Body of pancreas (tissue), 4 donors: ENCODE results near the gene CNTRL. TPM values are rescaled to one million over a fixed set of nuclear protein-coding genes. Genes with fewer than 3 reads are reported as not detected.

Source experiments
- ATAC-seq: fragments of 150-250 bp; one replicate; pipeline ENCODE4 v1.9.1; 2016
- DNase-seq, 4 donors: peaks; one replicate each; pipeline ENCODE4 v3.0.0-alpha.2; 2019
- H3K27ac ChIP-seq, 4 donors: fragments of 200-600 bp; sonication (generic); 1 replicate in 3 of 4; 2 replicates in 1 of 4; pipeline versions ENCODE4 v1.5.1 to v1.6.1; 2016 to 2019; ENCODE audit warnings: mild to moderate bottlenecking in 1 of 4, mixed read lengths in 1 of 4, moderate library complexity in 1 of 4
- H3K27me3 ChIP-seq, 2 donors: fragments of 200-600 bp; sonication (generic); one replicate each; pipeline ENCODE4 v1.6.0; 2016; ENCODE audit warnings: mild to moderate bottlenecking in 1 of 2
- H3K36me3 ChIP-seq, 2 donors: fragments of 200-600 bp; sonication (generic); replicated peaks in 1 of 2; 2 replicates each; pipeline ENCODE4 v1.5.1; 2016; ENCODE audit warnings: low read depth in 2 of 2; ENCODE audit not compliant: insufficient read depth in 1 of 2
- H3K4me1 ChIP-seq: fragments of 200-600 bp; sonication (generic); one replicate; pipeline ENCODE4 v1.6.0; 2016
- H3K4me3 ChIP-seq, 2 donors: fragments of 200-600 bp; sonication (generic); 1 replicate in 1 of 2; 2 replicates in 1 of 2; pipeline ENCODE4 v1.5.1; 2016 to 2019
- H3K9me3 ChIP-seq, 3 donors: fragments of 200-600 bp; sonication (generic); 1 replicate in 2 of 3; 2 replicates in 1 of 3; pipeline ENCODE4 v1.5.1; 2016
- POLR2A ChIP-seq, 3 donors: fragments of 450-650 bp; IDR thresholded peaks; one replicate each; pipeline ENCODE4 v1.6.1; 2016; ENCODE audit warnings: antibody characterized with exemption in 3 of 3, mild to moderate bottlenecking in 2 of 3
- WGBS, 2 donors: methylation state at CpG; one replicate each; pipeline ENCODE4 v1.1.5; 2017; 5-methylcytosine and 5-hydroxymethylcytosine counted together
- intact Hi-C: fragments of 100-400 bp; cut with DNase I; formaldehyde crosslinking; loops from one replicate; pipeline ENCODE4 v1.15.1; 2023
- total RNA-seq, 2 donors: library from RNA; depleted of rRNA; stranded (reverse); fragments of >200 nt; gene quantifications; one replicate each; pipeline ENCODE4 v1.1.0, GENCODE V29; 2016
- TF ChIP-seq, protein P1 (sequence below), 7 experiments: fragments of 450-650 bp in 4 of 7; fragments of 200-600 bp in 3 of 7; sonication (generic) in 3 of 7; IDR thresholded peaks; one replicate each; pipeline ENCODE4 v1.5.1; 2016 to 2019; ENCODE audit warnings: antibody characterized with exemption in 7 of 7

Gene CNTRL
- total RNA-seq, 2 donors from 2014 or later = 16.1 to 20.8 TPM

DNA sequence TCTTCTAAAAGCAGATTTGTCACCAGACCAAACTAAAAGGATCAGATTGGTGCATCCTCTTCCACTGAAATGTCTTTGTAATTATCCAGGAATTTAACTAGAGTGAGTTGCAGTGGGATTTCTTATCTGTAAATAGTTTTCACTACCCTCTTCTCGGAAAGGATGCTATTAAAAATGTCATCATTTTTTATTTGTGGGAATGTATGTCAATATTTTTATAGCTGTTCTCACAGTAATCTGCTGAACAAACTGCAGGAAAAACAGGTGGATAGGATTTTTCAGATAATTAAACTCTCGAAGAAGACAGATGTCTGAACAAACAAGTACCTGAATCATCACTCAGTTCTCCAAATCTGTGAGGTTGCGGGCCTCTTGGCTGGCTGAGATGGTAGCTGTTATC is 64.2 kb downstream of the CNTRL start:
- peaks cover 0 to 11% of the 10 kb centered on the region in 2 donors for H3K36me3 ChIP-seq
- no peak overlapping the region for H3K27ac ChIP-seq
- H3K27me3 ChIP-seq = no peaks in the 10 kb centered on the region
- H3K4me3 ChIP-seq = no peak overlapping the region
- H3K9me3 ChIP-seq = no peaks in the 10 kb centered on the region
- TF ChIP-seq, protein P1, sequence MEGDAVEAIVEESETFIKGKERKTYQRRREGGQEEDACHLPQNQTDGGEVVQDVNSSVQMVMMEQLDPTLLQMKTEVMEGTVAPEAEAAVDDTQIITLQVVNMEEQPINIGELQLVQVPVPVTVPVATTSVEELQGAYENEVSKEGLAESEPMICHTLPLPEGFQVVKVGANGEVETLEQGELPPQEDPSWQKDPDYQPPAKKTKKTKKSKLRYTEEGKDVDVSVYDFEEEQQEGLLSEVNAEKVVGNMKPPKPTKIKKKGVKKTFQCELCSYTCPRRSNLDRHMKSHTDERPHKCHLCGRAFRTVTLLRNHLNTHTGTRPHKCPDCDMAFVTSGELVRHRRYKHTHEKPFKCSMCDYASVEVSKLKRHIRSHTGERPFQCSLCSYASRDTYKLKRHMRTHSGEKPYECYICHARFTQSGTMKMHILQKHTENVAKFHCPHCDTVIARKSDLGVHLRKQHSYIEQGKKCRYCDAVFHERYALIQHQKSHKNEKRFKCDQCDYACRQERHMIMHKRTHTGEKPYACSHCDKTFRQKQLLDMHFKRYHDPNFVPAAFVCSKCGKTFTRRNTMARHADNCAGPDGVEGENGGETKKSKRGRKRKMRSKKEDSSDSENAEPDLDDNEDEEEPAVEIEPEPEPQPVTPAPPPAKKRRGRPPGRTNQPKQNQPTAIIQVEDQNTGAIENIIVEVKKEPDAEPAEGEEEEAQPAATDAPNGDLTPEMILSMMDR (IDR thresholded peaks at IDR 0.05) = no peak
- no peak for TF ChIP-seq POLR2A (IDR thresholded peaks at IDR 0.05)
- intact Hi-C loops = no loop called here
- DNase-seq (no peak), ATAC-seq (no peak)
- no peaks in the 10 kb centered on the region for H3K4me1 ChIP-seq
- 71 to 76% methylated on average over 3 of the region's 3 CpGs for WGBS, 2 donors

DNA sequence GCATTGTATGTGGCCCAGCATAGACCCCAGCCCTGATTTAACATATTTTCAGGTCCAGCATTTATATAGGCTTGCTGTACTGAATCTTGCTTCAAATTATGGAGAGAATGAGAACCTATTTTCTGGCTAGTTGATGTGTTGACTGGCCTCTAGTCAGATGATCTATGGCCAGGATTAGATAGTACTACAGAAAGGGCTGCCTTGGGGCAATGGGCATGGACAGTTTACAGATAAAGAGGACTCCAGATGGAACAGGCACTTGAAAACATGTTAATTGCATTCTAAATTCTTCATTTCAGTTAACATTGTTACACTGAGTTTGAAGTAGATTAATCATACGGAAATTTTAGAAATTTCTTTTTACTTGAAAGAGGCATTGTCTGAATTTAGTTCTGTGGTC is 65.4 kb downstream of the CNTRL start:
- H3K36me3 ChIP-seq = peaks cover 0 to 14% of the 10 kb centered on the region in 2 donors
- ATAC-seq = no peak
- 91 to 97% methylated on average over 1 of the region's 1 CpG for WGBS, 2 donors
- no peak overlapping the region for H3K4me3 ChIP-seq
- DNase-seq = no peak
- H3K4me1 ChIP-seq = no peaks in the 10 kb centered on the region
- intact Hi-C loops = no loop called here
- no peaks in the 10 kb centered on the region for H3K9me3 ChIP-seq
- no peak for TF ChIP-seq POLR2A (IDR thresholded peaks at IDR 0.05)
- TF ChIP-seq, protein P1 (IDR thresholded peaks at IDR 0.05) = no peak
- no peak overlapping the region for H3K27ac ChIP-seq
- no peaks in the 10 kb centered on the region for H3K27me3 ChIP-seq

DNA sequence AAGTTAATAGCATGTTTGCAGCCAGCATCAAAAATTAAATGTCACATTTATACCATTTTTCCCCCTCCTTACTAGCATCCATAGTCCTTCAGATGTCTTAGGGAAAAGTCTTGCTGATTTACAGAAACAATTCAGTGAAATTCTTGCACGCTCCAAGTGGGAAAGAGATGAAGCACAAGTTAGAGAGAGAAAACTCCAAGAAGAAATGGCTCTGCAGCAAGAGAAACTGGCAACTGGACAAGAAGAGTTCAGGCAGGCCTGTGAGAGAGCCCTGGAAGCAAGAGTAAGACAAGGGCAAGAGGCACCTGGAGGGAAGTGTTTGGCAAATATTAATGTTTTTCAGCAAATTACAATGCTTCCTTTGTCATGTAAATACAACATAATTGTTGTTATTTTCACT is 66.6 kb downstream of the CNTRL start:
- WGBS, 2 donors = 78 to 89% methylated on average over 1 of the region's 1 CpG
- ATAC-seq (peak; percentile 12), DNase-seq (no peak)
- Histone ChIP-seq H3K27ac (peak overlapping the region in 2 of 4 donors; percentile 26 to 47), H3K9me3 (no peaks in the 10 kb centered on the region), H3K4me3 (no peak overlapping the region), H3K36me3 (peaks cover 0 to 14% of the 10 kb centered on the region in 2 donors), H3K27me3 (no peaks in the 10 kb centered on the region), H3K4me1 (no peaks in the 10 kb centered on the region)
- intact Hi-C loops = no loop called here
- TF ChIP-seq, protein P1 (IDR thresholded peaks at IDR 0.05) = no peak
- TF ChIP-seq POLR2A (IDR thresholded peaks at IDR 0.05) = no peak

GRCh38 chr9:121141706-121142105 is 67.0 kb downstream of the CNTRL start:
- 45 to 65% methylated on average over 1 of the region's 1 CpG for WGBS, 2 donors
- H3K27ac ChIP-seq = peak overlapping the region in 2 of 4 donors; percentile 26 to 47
- no peak for DNase-seq
- no peak overlapping the region for H3K4me3 ChIP-seq
- peaks cover 0 to 14% of the 10 kb centered on the region in 2 donors for H3K36me3 ChIP-seq
- no peaks in the 10 kb centered on the region for H3K9me3 ChIP-seq
- H3K27me3 ChIP-seq = no peaks in the 10 kb centered on the region
- intact Hi-C loops = no loop called here
- peak; percentile 48 for ATAC-seq
- no peaks in the 10 kb centered on the region for H3K4me1 ChIP-seq
- no peak for TF ChIP-seq POLR2A (IDR thresholded peaks at IDR 0.05)
- TF ChIP-seq, protein P1 (IDR thresholded peaks at IDR 0.05) = no peak

DNA sequence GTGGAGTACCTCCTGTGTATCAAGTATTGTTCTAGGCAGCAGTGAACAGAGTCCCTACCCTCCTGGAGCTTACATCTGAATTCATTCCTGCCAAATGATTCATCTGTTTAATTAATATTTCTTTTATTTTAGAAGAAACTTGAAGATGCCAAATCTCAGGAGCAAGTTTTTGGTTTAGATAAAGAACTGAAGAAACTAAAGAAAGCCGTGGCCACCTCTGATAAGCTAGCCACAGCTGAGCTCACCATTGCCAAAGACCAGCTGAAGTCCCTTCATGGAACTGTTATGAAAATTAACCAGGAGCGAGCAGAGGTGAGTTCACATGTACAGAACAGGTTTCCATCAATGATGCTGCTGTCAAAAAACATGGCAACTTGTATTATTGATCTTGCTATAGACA is 69.0 kb downstream of the CNTRL start:
- ATAC-seq = no peak
- TF ChIP-seq POLR2A (IDR thresholded peaks at IDR 0.05) = no peak
- H3K9me3 ChIP-seq = no peaks in the 10 kb centered on the region
- no peak overlapping the region for H3K27ac ChIP-seq
- 91 to 94% methylated on average over 2 of the region's 2 CpGs for WGBS, 2 donors
- H3K4me1 ChIP-seq = no peaks in the 10 kb centered on the region
- H3K4me3 ChIP-seq = no peak overlapping the region
- peaks cover 0 to 18% of the 10 kb centered on the region in 2 donors for H3K36me3 ChIP-seq
- intact Hi-C loops = no loop called here
- DNase-seq = no peak
- H3K27me3 ChIP-seq = no peaks in the 10 kb centered on the region
